ENCODE data around the gene CCR2. TPM values are rescaled to one million over a fixed set of nuclear protein-coding genes. Genes with fewer than 3 reads are reported as not detected.

CCR2 gene
- polyA plus RNA-seq, 1 of the 3 experiments (the other 2 are of a cell fraction), result not detected

DNA sequence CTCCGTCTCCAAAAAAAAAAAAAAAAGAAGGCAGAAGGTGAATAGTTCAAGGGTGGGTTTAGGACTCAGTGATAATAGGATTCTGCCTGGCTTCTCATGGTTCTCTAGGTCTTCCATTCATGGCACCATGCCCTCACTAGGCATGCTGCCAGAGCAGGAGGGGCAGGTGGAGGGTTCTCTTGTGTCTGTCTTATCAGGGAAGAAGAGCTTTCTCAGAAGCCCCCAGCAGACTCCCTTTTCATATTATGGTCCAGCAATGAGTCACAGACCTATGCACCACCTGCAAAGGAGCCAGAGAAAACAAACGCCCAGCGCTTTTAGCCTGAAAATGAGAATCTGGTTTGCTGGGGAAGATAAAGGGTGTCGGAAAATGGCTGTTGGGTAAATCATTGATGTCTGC is 3.0 kb downstream of the CCR2 start (continued):
- TF ChIP-seq, protein P1, sequence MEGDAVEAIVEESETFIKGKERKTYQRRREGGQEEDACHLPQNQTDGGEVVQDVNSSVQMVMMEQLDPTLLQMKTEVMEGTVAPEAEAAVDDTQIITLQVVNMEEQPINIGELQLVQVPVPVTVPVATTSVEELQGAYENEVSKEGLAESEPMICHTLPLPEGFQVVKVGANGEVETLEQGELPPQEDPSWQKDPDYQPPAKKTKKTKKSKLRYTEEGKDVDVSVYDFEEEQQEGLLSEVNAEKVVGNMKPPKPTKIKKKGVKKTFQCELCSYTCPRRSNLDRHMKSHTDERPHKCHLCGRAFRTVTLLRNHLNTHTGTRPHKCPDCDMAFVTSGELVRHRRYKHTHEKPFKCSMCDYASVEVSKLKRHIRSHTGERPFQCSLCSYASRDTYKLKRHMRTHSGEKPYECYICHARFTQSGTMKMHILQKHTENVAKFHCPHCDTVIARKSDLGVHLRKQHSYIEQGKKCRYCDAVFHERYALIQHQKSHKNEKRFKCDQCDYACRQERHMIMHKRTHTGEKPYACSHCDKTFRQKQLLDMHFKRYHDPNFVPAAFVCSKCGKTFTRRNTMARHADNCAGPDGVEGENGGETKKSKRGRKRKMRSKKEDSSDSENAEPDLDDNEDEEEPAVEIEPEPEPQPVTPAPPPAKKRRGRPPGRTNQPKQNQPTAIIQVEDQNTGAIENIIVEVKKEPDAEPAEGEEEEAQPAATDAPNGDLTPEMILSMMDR (IDR thresholded peaks at IDR 0.05), result no peak
- TF ChIP-seq RFX5 (IDR thresholded peaks at IDR 0.05; ENCODE audit: low read length) (no peak), NFIC (IDR thresholded peaks at IDR 0.05; ENCODE audit: borderline replicate concordance) (no peak), POLR2AphosphoS5 (IDR thresholded peaks at IDR 0.05; ENCODE audit: low read depth, low read length) (no peak), YY1 (IDR thresholded peaks at IDR 0.05; ENCODE audit: low read depth) (no peak), EZH2phosphoT487 (IDR thresholded peaks at IDR 0.05; ENCODE audit: borderline replicate concordance, low read depth) (no peak), FOXJ3 (CRISPR knock-in tag; IDR thresholded peaks at IDR 0.05) (no peak)
- TF ChIP-seq, protein P2, sequence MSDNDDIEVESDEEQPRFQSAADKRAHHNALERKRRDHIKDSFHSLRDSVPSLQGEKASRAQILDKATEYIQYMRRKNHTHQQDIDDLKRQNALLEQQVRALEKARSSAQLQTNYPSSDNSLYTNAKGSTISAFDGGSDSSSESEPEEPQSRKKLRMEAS (IDR thresholded peaks at IDR 0.05; ENCODE audit: low read depth), result no peak

DNA sequence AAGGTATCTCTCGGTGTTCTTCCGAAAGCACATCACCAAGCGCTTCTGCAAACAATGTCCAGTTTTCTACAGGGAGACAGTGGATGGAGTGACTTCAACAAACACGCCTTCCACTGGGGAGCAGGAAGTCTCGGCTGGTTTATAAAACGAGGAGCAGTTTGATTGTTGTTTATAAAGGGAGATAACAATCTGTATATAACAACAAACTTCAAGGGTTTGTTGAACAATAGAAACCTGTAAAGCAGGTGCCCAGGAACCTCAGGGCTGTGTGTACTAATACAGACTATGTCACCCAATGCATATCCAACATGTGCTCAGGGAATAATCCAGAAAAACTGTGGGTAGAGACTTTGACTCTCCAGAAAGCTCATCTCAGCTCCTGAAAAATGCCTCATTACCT is 4.6 kb downstream of the CCR2 start:
- H3K9me2 ChIP-seq, result no peaks in the 10 kb centered on the region
- no peaks in the 10 kb centered on the region; a peak in 1 of 4 replicates for H3K4me1 ChIP-seq (ENCODE audit: control insufficient read depth in 1 of 2, insufficient read depth in 2 of 2, low read depth in 1 of 2, low read length in 1 of 2)
- H3K27ac ChIP-seq (ENCODE audit: low read depth in 2 of 2, low read length in 1 of 2), result no peak overlapping the region
- H3F3A ChIP-seq (replicated peaks; ENCODE audit: insufficient read depth), result no peaks in the 10 kb centered on the region
- no peak overlapping the region for H3K4me3 ChIP-seq (ENCODE audit: low read depth in 2 of 2, low read length in 1 of 2)
- TF ChIP-seq, protein P1 (IDR thresholded peaks at IDR 0.05), result no peak
- TF ChIP-seq TCF12 (IDR thresholded peaks at IDR 0.05) (no peak), TEAD4 (IDR thresholded peaks at IDR 0.05; ENCODE audit: borderline replicate concordance, insufficient read depth) (no peak), FOXJ3 (CRISPR knock-in tag; IDR thresholded peaks at IDR 0.05) (no peak), SMC3 (IDR thresholded peaks at IDR 0.05; ENCODE audit: low read depth, low read length) (no peak), GABPA (IDR thresholded peaks at IDR 0.05; ENCODE audit: low read depth) (no peak), ELF1 (IDR thresholded peaks at IDR 0.05) (no peak), MXI1 (IDR thresholded peaks at IDR 0.05; ENCODE audit: low read depth, low read length) (no peak), GATA2 (CRISPR knock-in tag; IDR thresholded peaks at IDR 0.05) (no peak), EZH2phosphoT487 (IDR thresholded peaks at IDR 0.05; ENCODE audit: borderline replicate concordance, low read depth) (no peak)
- TF ChIP-seq, protein P3, sequence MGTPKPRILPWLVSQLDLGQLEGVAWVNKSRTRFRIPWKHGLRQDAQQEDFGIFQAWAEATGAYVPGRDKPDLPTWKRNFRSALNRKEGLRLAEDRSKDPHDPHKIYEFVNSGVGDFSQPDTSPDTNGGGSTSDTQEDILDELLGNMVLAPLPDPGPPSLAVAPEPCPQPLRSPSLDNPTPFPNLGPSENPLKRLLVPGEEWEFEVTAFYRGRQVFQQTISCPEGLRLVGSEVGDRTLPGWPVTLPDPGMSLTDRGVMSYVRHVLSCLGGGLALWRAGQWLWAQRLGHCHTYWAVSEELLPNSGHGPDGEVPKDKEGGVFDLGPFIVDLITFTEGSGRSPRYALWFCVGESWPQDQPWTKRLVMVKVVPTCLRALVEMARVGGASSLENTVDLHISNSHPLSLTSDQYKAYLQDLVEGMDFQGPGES (IDR thresholded peaks at IDR 0.05; ENCODE audit: low read depth, low read length), result no peak
- TF ChIP-seq, protein P2 (IDR thresholded peaks at IDR 0.05; ENCODE audit: low read depth), result no peak
- WGBS (ENCODE audit: low lambda C conversion rate), result 21% methylated on average over 6 of the region's 6 CpGs
- H3K79me2 ChIP-seq (ENCODE audit: insufficient read depth), result no peaks in the 10 kb centered on the region
- H3K4me2 ChIP-seq, result no peak overlapping the region
- H3K9me3 ChIP-seq, result no peaks in the 10 kb centered on the region
- H4K20me1 ChIP-seq (ENCODE audit: insufficient read depth), result no peaks in the 10 kb centered on the region
- peaks cover 30% of the 10 kb centered on the region; the same call in 1 of the 2 replicates for H3K27me3 ChIP-seq (ENCODE audit: insufficient read depth)
- H3K36me3 ChIP-seq (replicated peaks in 1 of 2; ENCODE audit: control insufficient read depth in 1 of 2, insufficient read depth in 2 of 2, low read length in 1 of 2), result no peaks in the 10 kb centered on the region
- ChIA-PET POLR2A (no interaction called here), CTCF (no interaction called here)
- DNase-seq, result no peak
- H3K9ac ChIP-seq, result no peak overlapping the region
- no peak overlapping the region for H2AFZ ChIP-seq (ENCODE audit: low read depth)
